ENCODE results near the gene NTN5.
"Not testable (repeated sequence)": the region's sequence is repeated elsewhere in the genome, so short reads cannot be mapped to it uniquely, and the experiment has no call there.

NTN5 gene

GRCh38 chr19:48672994-48673393 lies at the start of gene NTN5:
NTN5 (minus strand) TSS chr19:48673017; CDS start chr19:48670986, 2,031 bp downstream.
- no peak for DNase-seq

DNA sequence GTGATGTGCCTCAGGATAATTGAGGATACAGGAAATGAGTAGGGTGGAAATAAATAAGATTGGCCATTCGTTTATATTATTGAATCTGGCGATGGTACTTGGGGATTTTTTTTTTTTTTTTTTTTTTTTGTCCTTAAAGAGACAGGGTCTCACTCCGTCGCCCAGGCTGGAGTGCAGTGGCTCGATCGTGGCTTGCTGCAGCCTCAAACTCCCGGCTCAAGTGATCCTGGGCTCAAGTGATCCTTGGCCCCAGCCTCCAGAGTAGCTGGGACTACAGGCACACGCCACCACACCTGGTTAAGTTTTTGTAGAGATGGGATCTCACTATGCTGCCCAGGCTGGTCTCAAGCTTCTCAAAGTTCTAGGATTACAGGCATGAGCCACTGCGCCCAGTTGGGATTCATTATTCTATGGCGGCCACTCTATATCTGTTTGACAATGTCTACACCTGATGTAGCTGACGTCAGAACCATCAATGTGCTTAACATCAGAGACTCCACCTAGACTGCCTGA lies 49.4 kb upstream of the NTN5 start:
- DNase-seq, result no peak

DNA sequence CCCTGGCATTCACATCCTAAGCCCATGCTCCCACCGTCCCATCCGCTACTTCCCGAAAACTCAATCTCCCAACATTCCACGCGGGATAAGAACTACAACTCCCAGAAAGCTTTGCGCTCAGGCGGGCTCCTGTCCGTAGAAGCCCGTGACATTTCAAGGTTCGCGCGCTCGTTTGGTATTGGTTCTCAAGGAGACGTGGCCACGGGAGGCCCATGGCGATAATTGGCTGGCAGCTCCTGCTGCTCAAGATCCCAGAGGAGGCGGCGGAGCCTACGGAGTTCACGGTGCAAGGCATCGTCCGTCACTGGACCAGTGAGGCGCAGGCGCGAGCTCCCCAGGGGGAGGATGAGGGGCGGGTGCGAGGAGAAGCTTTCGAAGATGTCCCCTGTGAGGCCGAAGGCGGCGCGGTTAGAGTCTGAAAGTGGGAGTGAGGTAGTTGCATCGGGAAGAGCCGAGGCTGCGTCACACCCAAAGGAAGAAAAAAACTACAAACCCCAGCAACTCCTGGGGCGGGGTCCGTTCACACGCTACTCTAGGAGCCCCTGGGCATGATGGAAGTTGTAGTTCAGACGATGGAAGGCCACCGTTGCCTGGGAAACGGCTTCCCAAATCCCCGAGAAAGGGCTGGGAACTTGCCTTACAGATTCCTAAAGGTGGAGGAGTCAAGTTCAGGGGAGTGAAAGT lies 47.9 kb upstream of the NTN5 start:
- DNase-seq, result peak; percentile 95 to 97 (median 97)

DNA sequence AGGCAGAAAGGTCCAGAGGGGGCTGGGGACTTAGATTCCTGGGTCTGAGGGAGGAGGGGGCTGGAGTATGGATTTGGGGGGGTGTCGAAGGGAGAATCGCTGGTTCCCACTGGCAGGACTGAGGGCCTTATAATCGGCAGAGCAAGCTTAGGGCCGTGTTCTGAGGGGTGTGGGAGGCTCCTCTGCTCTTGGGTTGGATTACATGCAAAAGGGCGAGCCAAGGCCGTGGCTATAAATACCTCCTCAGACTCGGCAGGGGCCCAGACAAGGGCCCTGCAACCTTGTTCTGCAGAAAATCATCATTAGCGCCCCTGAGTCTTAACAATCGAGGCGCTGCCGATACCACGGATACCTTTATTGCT lies 47.4 kb upstream of the NTN5 start:
- DNase-seq, result no peak

- no peak for DNase-seq
These were observed 46.7 kb upstream of the NTN5 start, which contains the start of gene MAMSTR for GRCh38 chr19:48719263-48720171. MAMSTR (minus strand) TSS chr19:48719725; CDS start chr19:48719031, 694 bp downstream.

GRCh38 chr19:48718711-48719231 lies 46.0 kb upstream of the NTN5 start:
- no peak for DNase-seq

DNA sequence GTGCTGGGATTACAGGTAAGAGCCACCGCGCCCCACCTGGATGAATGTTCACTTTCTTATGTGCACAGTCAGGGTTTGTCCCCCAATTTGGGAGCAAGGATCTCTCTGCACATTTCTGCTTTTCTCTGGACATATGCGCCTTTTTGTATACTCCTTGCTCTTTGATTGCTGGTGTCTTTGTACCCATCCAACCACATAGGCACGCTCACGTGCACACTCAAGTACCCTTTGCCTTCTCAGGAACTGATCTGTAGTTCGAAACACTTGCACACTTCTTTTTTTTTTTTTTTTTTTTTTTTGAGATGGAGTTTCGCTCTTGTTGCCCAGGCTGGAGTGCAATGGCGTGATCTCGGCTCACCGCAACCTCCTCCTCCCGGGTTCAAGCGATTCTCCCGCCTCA lies 45.3 kb upstream of the NTN5 start:
- DNase-seq, result not testable (repeated sequence)

DNA sequence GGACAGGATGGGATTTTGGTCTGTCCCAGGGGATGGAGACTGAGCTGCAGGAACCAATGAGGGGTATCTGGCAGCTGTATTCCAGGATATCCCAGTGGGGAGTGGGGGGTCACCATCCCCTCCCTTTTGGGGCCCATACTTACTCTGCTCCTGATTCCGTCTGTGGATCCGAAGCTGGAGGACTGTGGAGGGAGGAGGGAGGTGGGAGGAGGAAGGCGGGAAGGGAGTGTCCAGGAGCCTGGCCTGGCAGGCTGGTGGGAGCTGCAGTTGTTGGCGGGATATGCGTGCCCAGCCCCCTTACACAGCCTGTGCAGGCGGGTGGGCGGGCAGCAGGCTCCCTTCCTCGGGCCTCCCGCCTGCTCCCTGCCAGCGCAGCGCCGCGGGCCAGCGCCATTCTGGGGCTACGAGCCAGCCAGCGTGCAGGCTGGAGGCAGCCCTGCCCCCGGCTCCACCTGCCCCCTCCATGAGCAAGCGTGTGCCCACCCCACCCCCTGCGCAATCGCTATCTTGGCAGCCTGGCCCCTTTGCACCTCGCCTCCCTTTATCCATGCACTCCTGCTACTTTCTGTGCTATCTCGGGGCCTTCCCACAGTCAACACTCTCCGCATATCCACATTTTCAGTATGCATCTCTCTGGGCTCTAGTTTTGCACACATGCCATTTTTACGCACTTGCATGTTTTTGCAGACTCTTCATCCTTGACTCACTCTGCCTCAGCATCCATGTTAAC lies 43.9 kb upstream of the NTN5 start:
- no peak for DNase-seq

DNA sequence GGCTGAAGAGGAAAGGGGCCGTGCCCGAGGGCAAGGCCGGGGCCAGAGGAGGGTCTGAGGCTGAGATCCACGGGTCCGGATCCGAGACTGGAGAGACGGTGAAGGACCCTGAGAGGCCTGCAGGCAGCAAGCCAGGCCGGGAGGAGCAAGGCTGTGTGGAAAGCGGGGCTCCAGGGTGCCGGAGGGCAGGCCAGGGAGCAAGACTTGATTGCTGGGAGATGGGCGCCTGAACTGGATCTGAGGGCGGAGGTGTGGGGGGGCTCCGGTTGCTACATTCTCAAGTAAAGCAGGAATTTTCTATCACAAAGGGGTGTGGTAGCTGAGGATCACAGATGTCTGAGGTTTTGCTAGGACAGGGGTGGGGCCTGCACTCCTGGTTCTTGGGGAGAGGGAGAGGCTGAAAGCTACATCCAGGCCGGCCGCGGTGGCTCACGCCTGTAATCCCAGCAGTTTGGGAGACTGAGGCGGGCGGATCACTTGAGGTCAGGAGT lies 42.9 kb upstream of the NTN5 start:
- no peak for DNase-seq

- DNase-seq, result no peak
These were observed 42.2 kb upstream of the NTN5 start for GRCh38 chr19:48714759-48715675.

DNA sequence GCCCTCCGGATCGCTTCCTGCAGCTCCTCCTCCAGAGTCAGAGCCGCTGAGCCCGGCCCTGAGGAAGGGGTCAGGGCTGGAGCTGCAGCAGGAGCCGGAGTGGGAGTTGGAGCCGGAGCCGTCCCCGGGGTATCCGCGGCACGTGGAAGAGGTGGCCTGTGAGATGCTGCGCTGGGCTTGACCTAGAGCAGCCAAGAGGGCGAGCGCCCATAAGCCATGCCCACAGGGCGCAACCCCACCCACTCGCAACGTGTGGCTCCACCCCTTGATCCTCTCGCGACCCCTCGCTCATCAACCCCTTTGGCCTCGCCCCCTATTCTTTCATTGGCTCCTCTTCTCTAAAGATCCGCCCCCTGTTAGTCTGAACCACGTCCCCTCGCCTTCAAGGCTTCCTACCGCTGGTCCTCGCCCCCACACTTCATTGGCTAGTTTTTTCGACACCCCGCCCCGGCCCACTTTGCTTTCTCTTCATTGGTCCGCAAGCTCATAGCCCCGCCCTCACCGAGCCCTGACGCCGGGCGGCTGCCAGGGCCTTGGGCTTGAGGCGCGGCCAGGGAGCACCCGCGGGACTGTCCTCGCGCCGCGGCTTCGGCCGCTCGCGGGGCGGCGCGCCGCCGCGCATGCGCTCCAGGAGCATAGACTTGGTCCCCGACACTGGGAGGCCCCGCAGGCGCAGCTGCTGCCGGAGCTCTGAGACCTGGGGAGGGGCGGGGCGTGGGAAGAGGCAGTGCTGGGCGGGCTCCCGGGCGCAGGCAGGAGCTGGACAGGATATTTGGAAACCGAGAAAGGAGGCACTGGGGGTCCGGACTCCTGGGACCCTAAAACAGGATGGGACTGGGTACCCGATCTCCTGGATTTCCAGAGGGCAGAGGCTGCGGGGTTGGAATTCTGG lies 41.3 kb upstream of the NTN5 start:
- DNase-seq, result peak; percentile 99 to 100 (median 100)

DNA sequence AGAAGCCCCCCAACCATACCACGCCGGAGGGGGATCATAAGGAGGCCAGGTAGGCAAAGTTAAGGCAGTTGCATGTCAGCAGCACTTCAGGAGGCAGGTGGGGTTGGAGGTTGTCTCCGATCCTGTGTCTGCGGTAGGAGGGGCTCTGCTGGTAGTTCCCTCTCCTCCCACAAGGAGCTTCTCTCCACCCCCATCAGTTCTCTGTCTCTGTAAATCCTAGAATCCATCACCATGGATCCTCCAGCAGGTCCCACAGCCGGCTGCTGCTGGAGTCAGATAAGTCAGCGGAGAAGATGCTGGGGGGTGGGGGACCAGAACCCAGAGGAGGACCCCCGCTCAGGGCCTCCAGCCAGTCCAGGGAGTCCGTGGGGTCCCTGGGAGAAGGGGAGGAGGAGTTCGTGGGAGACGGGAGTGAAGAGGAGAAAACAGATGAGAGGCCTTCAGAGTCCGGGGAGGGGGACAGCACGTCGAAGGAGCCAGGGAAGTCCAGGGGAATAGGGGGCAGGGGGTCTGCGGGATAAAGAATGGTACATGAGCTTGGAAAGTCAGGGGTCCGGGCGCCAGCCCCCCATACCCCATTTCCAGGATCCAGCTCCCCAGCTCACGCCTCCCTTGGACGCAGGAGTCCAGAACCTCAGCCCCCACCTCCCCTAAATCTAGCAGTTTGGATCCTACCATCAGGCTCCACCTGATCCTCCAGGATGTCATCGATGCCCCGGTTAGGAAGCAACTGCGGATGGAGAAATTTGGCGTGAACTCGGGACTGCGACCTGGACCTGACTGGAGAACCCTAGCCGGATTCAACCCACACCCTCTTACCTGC lies 40.4 kb upstream of the NTN5 start:
- DNase-seq, result peak in 1 of 3 donors; percentile 16

GRCh38 chr19:48711106-48711662 lies 38.4 kb upstream of the NTN5 start:
- no peak for DNase-seq

DNA sequence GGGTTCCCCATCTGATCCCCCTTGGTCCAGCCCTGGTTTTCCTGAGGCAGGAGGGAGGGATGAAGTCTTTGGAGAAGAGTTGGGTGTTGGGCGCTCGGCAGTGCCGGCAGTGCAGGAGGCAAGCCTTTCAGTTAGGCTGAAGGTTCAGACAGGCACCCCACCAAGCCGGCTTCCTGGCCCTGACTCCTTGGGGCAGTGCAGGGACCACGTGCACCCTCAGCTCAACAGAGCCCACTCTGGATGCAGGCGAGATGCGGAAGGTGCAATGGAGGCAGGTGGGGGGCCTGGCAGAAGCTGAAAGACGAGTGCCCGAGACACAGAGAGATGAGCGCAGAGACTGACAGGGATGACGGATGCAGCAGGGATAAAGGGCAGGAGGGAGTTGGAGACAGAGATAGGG lies 35.7 kb upstream of the NTN5 start:
- no peak for DNase-seq

DNA sequence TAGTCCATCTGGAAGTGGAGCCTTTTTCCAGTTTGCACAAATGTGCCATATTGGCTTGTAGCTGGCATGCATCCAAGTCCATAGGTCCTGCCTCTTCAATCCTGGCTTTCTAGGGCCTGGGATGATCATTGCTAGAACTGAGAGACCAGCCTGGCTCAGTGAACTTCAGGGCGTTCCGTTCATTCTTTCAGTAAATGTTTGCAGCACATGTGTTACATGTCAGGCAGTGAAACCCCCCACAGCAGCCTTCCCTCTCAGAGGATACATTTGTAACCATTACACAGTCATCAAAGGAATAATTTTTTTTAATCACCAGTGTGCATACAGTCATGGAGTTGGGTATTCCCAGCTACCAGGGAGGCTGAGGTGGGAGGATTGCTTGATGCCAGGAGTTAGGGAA lies 32.6 kb upstream of the NTN5 start:
- no peak for DNase-seq

- no peak for DNase-seq
These were observed 30.5 kb upstream of the NTN5 start for GRCh38 chr19:48703316-48703715.

- no peak for DNase-seq
These were observed 29.9 kb upstream of the NTN5 start for GRCh38 chr19:48702701-48703100.

- DNase-seq, result no peak
These were observed 25.2 kb upstream of the NTN5 start for GRCh38 chr19:48698046-48698445.

- peak in 1 of 3 donors; percentile 23 for DNase-seq
These were observed 23.7 kb upstream of the NTN5 start for GRCh38 chr19:48696353-48697010.

Measured in suppressor macrophage treated with lipopolysaccharide for 1 hour (primary cell).